Stomach (tissue), 9 donors: ENCODE measurements around the gene ELOB. TPM values are rescaled to one million over a fixed set of nuclear protein-coding genes. Genes with fewer than 3 reads are reported as not detected.
"Not testable (repeated sequence)": the region's sequence is repeated elsewhere in the genome, so short reads cannot be mapped to it uniquely, and the experiment has no call there.

ENCODE experiments used
- DNase-seq, 2 donors: peaks; one replicate each; pipeline versions ENCODE4 v3.0.0 to v3.0.0-alpha.2; 2013 to 2019
- H3K27ac ChIP-seq, 5 donors: fragments of 200-600 bp in 4 of 5; sonication (generic) in 4 of 5; one replicate each; pipeline ENCODE4 v1.5.1; 2013 to 2019; ENCODE audit warnings: mild to moderate bottlenecking in 1 of 5, moderate library complexity in 1 of 5
- H3K27me3 ChIP-seq, 3 donors: fragments of 200-600 bp; sonication (generic); one replicate each; pipeline ENCODE4 v1.5.1; 2017 to 2019; ENCODE audit warnings: mixed run types in 1 of 3
- H3K36me3 ChIP-seq, 4 donors: fragments of 200-600 bp; sonication (generic); 1 replicate in 3 of 4; 2 replicates in 1 of 4; pipeline ENCODE4 v1.5.1; 2016 to 2019
- H3K4me1 ChIP-seq, 4 donors: fragments of 200-600 bp; sonication (generic); one replicate each; pipeline ENCODE4 v1.5.1; 2016 to 2019
- H3K4me3 ChIP-seq, 4 donors: fragments of 200-600 bp; sonication (generic) in 3 of 4; one replicate each; pipeline ENCODE4 v1.5.1; 2016 to 2019; ENCODE audit warnings: mild to moderate bottlenecking in 1 of 4
- H3K9me3 ChIP-seq, 4 donors: fragments of 200-600 bp; sonication (generic); one replicate each; pipeline ENCODE4 v1.5.1; 2016 to 2019
- EP300 ChIP-seq: sonication (generic); formaldehyde crosslinking; IDR thresholded peaks from one replicate; pipeline ENCODE4 v1.6.1; 2017; ENCODE audit warnings: antibody characterized with exemption
- POLR2A ChIP-seq, 4 donors: fragments of 450-650 bp; IDR thresholded peaks; one replicate each; pipeline ENCODE4 v1.6.1; 2016; ENCODE audit warnings: antibody characterized with exemption in 4 of 4, control low read depth in 2 of 4, mild to moderate bottlenecking in 1 of 4, moderate library complexity in 1 of 4
- POLR2AphosphoS5 ChIP-seq, 3 donors: sonication (generic); formaldehyde crosslinking; IDR thresholded peaks; one replicate each; pipeline ENCODE4 v1.6.1; 2016; ENCODE audit warnings: antibody characterized with exemption in 3 of 3
- WGBS, 5 donors: extraction: QIAGEN DNeasy Blood & Tissue Kit in 3 of 5; methylation state at CpG; one replicate each; pipeline versions ENCODE4 v1.1.5 to v1.1.7; 2013 to 2018; 5-methylcytosine and 5-hydroxymethylcytosine counted together
- intact Hi-C: fragments of 100-400 bp; cut with DNase I; formaldehyde crosslinking; loops from one replicate; pipeline ENCODE4 v1.15.1; 2023; ENCODE audit warnings: low total_unique reads
- polyA plus RNA-seq, 3 donors: library from polyadenylated mRNA; stranded (reverse); fragments of 200-250 nt; gene quantifications; one replicate each; pipeline ENCODE4 v1.2.3, GENCODE V29; 2013
- total RNA-seq, 5 donors: library from RNA; depleted of rRNA; stranded (reverse); fragments of >200 nt; gene quantifications; one replicate each; pipeline versions ENCODE4 v1.1.0 to v1.2.3, GENCODE V29; 2014 to 2016
- TF ChIP-seq, protein P1 (sequence below), 7 experiments: fragments of 450-650 bp in 4 of 7; fragments of 200-600 bp in 3 of 7; sonication (generic) in 3 of 7; IDR thresholded peaks; one replicate each; pipeline ENCODE4 v1.5.1; 2016 to 2019; ENCODE audit warnings: antibody characterized with exemption in 7 of 7, control low read depth in 2 of 7, mild to moderate bottlenecking in 1 of 7
- donor health status: healthy with polysubstance abuse.
- donor health status: Bipolar disorder and iron deficiency.
- donor health status: healthy.

The ELOB gene
- total and polyA plus RNA-seq, 8 donors, result 68.1 to 713 (median 231) TPM

DNA sequence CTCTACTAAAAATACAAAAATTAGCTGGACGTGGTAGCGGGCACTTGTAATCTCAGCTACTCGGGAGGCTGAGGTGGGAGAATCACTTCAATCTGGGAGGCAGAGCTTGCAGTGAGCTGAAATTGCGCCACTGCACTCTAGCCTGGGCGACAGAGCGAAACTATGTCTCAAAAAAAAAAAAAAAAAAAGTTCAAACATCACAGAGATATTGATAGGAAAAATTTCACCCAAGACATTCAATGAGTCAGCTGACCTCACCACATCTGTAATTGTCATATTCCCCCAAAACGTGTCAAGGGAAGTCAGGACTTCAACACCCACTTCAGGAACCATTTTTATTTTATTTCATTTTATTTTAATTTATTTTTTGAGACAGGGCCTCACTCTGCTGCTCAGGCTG is 49.0 kb downstream of the ELOB start:
- 82 to 89% (median 83%) methylated on average over 7 of the region's 7 CpGs for WGBS, 5 donors
- Histone ChIP-seq H3K4me1 (no peaks in the 10 kb centered on the region), H3K4me3 (no peak overlapping the region), H3K36me3 (no peaks in the 10 kb centered on the region), H3K27ac (no peak overlapping the region), H3K9me3 (no peaks in the 10 kb centered on the region), H3K27me3 (peaks cover 0 to 11% (median 8%) of the 10 kb centered on the region in 3 donors)
- TF ChIP-seq POLR2A (IDR thresholded peaks at IDR 0.05) (no peak), POLR2AphosphoS5 (IDR thresholded peaks at IDR 0.05) (no peak), EP300 (no peak)
- TF ChIP-seq, protein P1, sequence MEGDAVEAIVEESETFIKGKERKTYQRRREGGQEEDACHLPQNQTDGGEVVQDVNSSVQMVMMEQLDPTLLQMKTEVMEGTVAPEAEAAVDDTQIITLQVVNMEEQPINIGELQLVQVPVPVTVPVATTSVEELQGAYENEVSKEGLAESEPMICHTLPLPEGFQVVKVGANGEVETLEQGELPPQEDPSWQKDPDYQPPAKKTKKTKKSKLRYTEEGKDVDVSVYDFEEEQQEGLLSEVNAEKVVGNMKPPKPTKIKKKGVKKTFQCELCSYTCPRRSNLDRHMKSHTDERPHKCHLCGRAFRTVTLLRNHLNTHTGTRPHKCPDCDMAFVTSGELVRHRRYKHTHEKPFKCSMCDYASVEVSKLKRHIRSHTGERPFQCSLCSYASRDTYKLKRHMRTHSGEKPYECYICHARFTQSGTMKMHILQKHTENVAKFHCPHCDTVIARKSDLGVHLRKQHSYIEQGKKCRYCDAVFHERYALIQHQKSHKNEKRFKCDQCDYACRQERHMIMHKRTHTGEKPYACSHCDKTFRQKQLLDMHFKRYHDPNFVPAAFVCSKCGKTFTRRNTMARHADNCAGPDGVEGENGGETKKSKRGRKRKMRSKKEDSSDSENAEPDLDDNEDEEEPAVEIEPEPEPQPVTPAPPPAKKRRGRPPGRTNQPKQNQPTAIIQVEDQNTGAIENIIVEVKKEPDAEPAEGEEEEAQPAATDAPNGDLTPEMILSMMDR (IDR thresholded peaks at IDR 0.05), result no peak
- intact Hi-C loops, result no loop called here
- no peak for DNase-seq

DNA sequence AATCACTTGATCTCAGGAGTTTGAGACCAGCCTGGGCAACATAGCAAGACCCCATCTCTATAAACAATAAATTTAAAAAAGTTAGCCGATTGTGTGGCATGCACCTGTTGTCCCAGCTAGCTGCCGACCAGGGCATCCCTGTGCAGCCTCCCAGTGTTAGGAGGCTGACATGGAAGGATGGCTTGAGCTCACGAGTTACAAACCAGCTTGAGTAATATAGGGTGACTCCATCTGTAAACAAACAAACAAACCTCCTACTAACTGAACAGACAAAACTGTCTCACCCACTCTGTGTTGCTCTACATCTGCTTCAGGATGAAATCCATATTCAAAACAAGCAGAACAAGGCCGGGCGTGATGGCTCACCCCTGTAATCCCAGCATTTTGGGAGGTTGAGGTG is 50.2 kb downstream of the ELOB start:
- WGBS, 5 donors, result 75 to 85% (median 82%) methylated on average over 5 of the region's 5 CpGs
- Histone ChIP-seq H3K4me1 (peaks cover 0 to 2% (median under 1%) of the 10 kb centered on the region in 4 donors), H3K27ac (no peak overlapping the region), H3K4me3 (no peak overlapping the region), H3K9me3 (no peaks in the 10 kb centered on the region), H3K36me3 (no peaks in the 10 kb centered on the region), H3K27me3 (peaks cover 0 to 11% (median 8%) of the 10 kb centered on the region in 3 donors)
- intact Hi-C loops, result no loop called here
- DNase-seq, result no peak
- TF ChIP-seq POLR2AphosphoS5 (IDR thresholded peaks at IDR 0.05), result no peak
- TF ChIP-seq, protein P1 (IDR thresholded peaks at IDR 0.05), result no peak
- no peak for TF ChIP-seq POLR2A (IDR thresholded peaks at IDR 0.05)
- no peak for TF ChIP-seq EP300

DNA sequence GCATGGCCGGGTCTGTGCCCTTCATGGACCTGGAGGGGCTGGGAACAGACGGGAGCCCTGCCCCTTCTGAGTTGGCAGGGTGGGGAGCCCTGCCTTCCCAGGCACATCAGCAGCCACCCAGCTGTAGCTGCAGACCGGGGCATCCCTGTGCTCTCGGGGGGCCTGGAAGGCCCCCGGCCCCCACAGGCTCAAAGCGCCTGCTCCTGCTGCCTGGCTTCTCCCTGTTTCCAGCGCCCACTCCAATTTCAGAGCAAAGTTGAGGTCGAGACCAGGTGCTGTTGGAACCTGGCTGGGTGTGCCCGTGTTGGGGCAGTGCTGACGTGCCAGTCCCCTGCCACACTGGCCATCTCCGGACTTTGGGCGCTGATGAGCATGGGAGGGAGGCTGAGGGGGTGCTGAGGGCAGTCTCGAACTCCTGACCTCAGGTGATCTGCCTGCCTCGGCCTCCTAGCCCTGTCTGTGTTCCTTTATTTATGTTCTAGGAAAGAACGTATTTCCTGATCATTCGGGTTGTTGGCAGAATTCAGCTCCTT is 52.2 kb downstream of the ELOB start:
- no peak overlapping the region for H3K4me3 ChIP-seq
- WGBS, 5 donors, result 55 to 72% (median 66%) methylated on average over 9 to 16 of the region's 16 CpGs
- no peak overlapping the region for H3K27ac ChIP-seq
- intact Hi-C loops, result no loop called here
- no peaks in the 10 kb centered on the region for H3K9me3 ChIP-seq
- H3K36me3 ChIP-seq, result no peaks in the 10 kb centered on the region
- peaks cover 7 to 21% (median 17%) of the 10 kb centered on the region in 4 donors for H3K4me1 ChIP-seq
- no peak for TF ChIP-seq POLR2AphosphoS5 (IDR thresholded peaks at IDR 0.05)
- no peak for TF ChIP-seq EP300
- no peak for TF ChIP-seq POLR2A (IDR thresholded peaks at IDR 0.05)
- TF ChIP-seq, protein P1 (IDR thresholded peaks at IDR 0.05), result no peak
- H3K27me3 ChIP-seq, result peaks cover 0 to 11% (median 8%) of the 10 kb centered on the region in 3 donors
- DNase-seq, result no peak

DNA sequence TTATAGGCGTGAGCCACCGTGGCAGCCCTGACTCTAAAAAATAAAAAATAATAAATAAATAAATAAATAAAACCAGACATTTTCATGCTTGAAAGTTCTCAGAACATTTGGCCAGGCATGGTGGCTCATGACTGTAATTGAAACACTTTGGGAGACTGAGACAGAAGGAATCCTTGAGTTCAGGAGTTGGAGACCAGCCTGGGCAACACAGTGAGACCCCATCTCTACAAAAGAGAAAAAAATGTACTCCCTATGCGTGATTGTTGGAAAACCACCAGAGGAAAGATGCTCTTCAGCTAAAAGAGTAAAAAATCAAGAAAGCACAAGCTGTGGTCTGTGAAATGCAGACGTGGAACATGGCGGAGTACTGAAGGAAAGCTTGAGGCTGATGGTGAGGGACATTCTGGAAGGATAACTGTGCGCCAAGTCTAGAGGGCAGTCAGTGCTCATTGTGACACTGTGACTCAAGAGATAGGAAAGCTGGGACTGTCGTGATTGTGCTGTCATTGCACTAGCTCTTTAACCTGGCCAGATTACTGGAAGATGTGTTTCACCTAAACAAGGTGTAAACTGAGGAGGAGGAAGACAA is 52.9 kb downstream of the ELOB start:
- Histone ChIP-seq H3K9me3 (no peaks in the 10 kb centered on the region), H3K27ac (no peak overlapping the region), H3K4me1 (peaks cover 14 to 28% (median 24%) of the 10 kb centered on the region in 4 donors), H3K4me3 (no peak overlapping the region), H3K36me3 (no peaks in the 10 kb centered on the region), H3K27me3 (peaks cover 0 to 11% (median 8%) of the 10 kb centered on the region in 3 donors)
- no peak for DNase-seq
- 76 to 84% (median 82%) methylated on average over 7 of the region's 7 CpGs for WGBS, 5 donors
- intact Hi-C loops, result no loop called here
- TF ChIP-seq, protein P1 (IDR thresholded peaks at IDR 0.05), result no peak
- no peak for TF ChIP-seq POLR2A (IDR thresholded peaks at IDR 0.05)
- TF ChIP-seq POLR2AphosphoS5 (IDR thresholded peaks at IDR 0.05), result no peak
- TF ChIP-seq EP300, result no peak

DNA sequence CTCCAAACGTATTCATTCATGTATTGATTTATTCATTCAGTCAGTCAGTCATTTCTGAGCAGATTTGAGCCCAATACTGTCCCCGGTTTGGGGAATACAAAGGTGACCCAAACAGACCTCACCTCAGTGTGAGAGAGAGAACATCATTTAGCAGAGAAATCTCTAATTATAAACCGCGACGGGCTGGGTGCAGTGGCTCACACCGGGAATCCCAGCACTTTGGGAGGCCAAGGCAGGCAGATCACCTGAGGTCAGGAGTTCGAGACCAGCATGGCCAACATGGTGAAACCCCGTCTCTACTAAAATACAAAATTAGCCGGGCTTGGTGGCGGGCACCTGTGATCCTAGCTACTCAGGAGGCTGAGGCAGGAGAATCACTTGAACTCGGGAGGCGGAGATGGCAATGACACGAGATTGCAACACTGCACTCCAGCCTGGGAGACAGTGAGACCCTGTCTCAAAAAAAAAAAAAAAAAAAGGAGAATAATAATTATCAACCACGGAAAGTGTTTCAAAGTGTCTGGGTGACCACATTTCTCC is 55.4 kb downstream of the ELOB start:
- DNase-seq, H3K9me3 ChIP-seq, intact Hi-C loops, H3K36me3 ChIP-seq: not testable (repeated sequence)
- 38 to 43% (median 42%) methylated on average over 14 of the region's 14 CpGs for WGBS, 5 donors
- H3K4me3 ChIP-seq, result peak overlapping the region; percentile 59 to 70 (median 68)
- peak overlapping the region in 4 of 5 donors; percentile 85 to 92 (median 88) for H3K27ac ChIP-seq
- peaks cover 19 to 32% (median 29%) of the 10 kb centered on the region in 4 donors for H3K4me1 ChIP-seq
- H3K27me3 ChIP-seq, result peaks cover 0 to 16% (median 8%) of the 10 kb centered on the region in 3 donors
